Liver (tissue), 9 donors: Measurements from ENCODE around the gene CPAMD8. TPM values are rescaled to one million over a fixed set of nuclear protein-coding genes. Genes with fewer than 3 reads are reported as not detected.

Experiments
- DNase-seq: peaks from one replicate; pipeline ENCODE4 v3.0.0-alpha.2; 2017; ENCODE audit warnings: low spot score
- H3K27ac ChIP-seq, 2 donors: one replicate each; pipeline ENCODE4 v1.7.0; 2013; ENCODE audit warnings: inconsistent platforms in 2 of 2, low read length in 2 of 2, control low read depth in 1 of 2, low read depth in 1 of 2, mild to moderate bottlenecking in 1 of 2
- H3K27me3 ChIP-seq, 4 donors: one replicate each; pipeline versions ENCODE4 v1.6.1 to v1.7.0; 2013; ENCODE audit warnings: low read length in 3 of 4, inconsistent platforms in 1 of 4, mild to moderate bottlenecking in 1 of 4, moderate library complexity in 1 of 4; ENCODE audit not compliant: control insufficient read depth in 4 of 4, insufficient read depth in 4 of 4
- H3K36me3 ChIP-seq, 4 donors: one replicate each; pipeline versions ENCODE4 v1.6.1 to v1.7.0; 2013; ENCODE audit warnings: low read length in 3 of 4, mild to moderate bottlenecking in 3 of 4, low read depth in 1 of 4, moderate library complexity in 1 of 4; ENCODE audit not compliant: control insufficient read depth in 4 of 4, insufficient read depth in 3 of 4
- H3K4me1 ChIP-seq, 4 donors: one replicate each; pipeline versions ENCODE4 v1.6.1 to v1.7.0; 2013; ENCODE audit warnings: low read length in 3 of 4, mild to moderate bottlenecking in 3 of 4, moderate library complexity in 1 of 4; ENCODE audit not compliant: control insufficient read depth in 4 of 4, insufficient read depth in 4 of 4
- H3K4me3 ChIP-seq, 3 donors: one replicate each; pipeline versions ENCODE4 v1.6.1 to v1.7.0; 2013; ENCODE audit warnings: low read length in 3 of 3, control low read depth in 1 of 3, low read depth in 1 of 3, mild to moderate bottlenecking in 1 of 3
- H3K9ac ChIP-seq, 2 donors: one replicate each; pipeline ENCODE4 v1.7.0; 2013; ENCODE audit warnings: low read length in 2 of 2, mild to moderate bottlenecking in 2 of 2, moderate library complexity in 2 of 2, control low read depth in 1 of 2, low read depth in 1 of 2
- H3K9me3 ChIP-seq, 4 donors: one replicate each; pipeline versions ENCODE4 v1.6.1 to v1.7.0; 2013; ENCODE audit warnings: low read length in 3 of 4; ENCODE audit not compliant: control insufficient read depth in 4 of 4
- ATF3 ChIP-seq: IDR thresholded peaks from 2 replicates; pipeline ENCODE4 v1.6.1; 2016; ENCODE audit warnings: antibody characterized with exemption
- CTCF ChIP-seq: fragments of 150-350 bp; IDR thresholded peaks from 2 replicates; pipeline ENCODE4 v1.5.1; 2017; ENCODE audit warnings: improper control_type of control experiment, low read depth, low read length; ENCODE audit not compliant: missing input control
- EGR1 ChIP-seq, 2 donors: IDR thresholded peaks; 2 replicates each; pipeline ENCODE4 v1.6.1; 2016 to 2018; ENCODE audit warnings: antibody characterized with exemption in 2 of 2, low read depth in 2 of 2
- FOXA1 ChIP-seq: IDR thresholded peaks from 2 replicates; pipeline ENCODE4 v1.6.1; 2016; ENCODE audit warnings: antibody characterized with exemption
- FOXA2 ChIP-seq: IDR thresholded peaks from 2 replicates; pipeline ENCODE4 v1.6.1; 2016; ENCODE audit warnings: antibody characterized with exemption
- GABPA ChIP-seq, 2 donors: IDR thresholded peaks in 1 of 2; conservative IDR thresholded peaks in 1 of 2; 2 replicates each; pipeline ENCODE4 v1.6.1; 2016; ENCODE audit warnings: antibody characterized with exemption in 2 of 2, mild to moderate bottlenecking in 1 of 2, moderate library complexity in 1 of 2
- HNF4G ChIP-seq: IDR thresholded peaks from 2 replicates; pipeline ENCODE4 v1.6.1; 2016; ENCODE audit warnings: antibody characterized with exemption
- JUND ChIP-seq, 2 donors: IDR thresholded peaks; 2 replicates each; pipeline ENCODE4 v1.6.1; 2016; ENCODE audit warnings: antibody characterized with exemption in 2 of 2
- MAX ChIP-seq: IDR thresholded peaks from 2 replicates; pipeline ENCODE4 v1.6.1; 2016; ENCODE audit warnings: antibody characterized with exemption
- NR2F2 ChIP-seq: IDR thresholded peaks from 2 replicates; pipeline ENCODE4 v1.6.1; 2016; ENCODE audit warnings: antibody characterized with exemption
- RAD21 ChIP-seq, 2 donors: IDR thresholded peaks; 2 replicates each; pipeline ENCODE4 v1.6.1; 2016; ENCODE audit warnings: antibody characterized with exemption in 2 of 2, mild to moderate bottlenecking in 2 of 2
- REST ChIP-seq: IDR thresholded peaks from 2 replicates; pipeline ENCODE4 v1.6.1; 2016; ENCODE audit warnings: antibody characterized with exemption, mild to moderate bottlenecking
- RXRA ChIP-seq, 2 donors: IDR thresholded peaks; 2 replicates each; pipeline ENCODE4 v1.6.1; 2017 to 2018; ENCODE audit warnings: antibody characterized with exemption in 2 of 2, mild to moderate bottlenecking in 1 of 2
- YY1 ChIP-seq: IDR thresholded peaks from 2 replicates; pipeline ENCODE4 v1.6.1; 2016; ENCODE audit warnings: antibody characterized with exemption, mild to moderate bottlenecking
- ZBTB33 ChIP-seq: IDR thresholded peaks from 2 replicates; pipeline ENCODE4 v1.6.1; 2016; ENCODE audit warnings: antibody characterized with exemption
- WGBS: extraction: QIAGEN DNeasy Blood & Tissue Kit; methylation state at CpG from one replicate; pipeline ENCODE4 v1.1.7; 2013; 5-methylcytosine and 5-hydroxymethylcytosine counted together
- polyA plus RNA-seq, 2 donors: library from polyadenylated mRNA; stranded (reverse) in 1 of 2; unstranded in 1 of 2; fragments of 200-250 nt in 1 of 2; fragments of >200 nt in 1 of 2; fragmentation: Nextera tagmentation in 1 of 2; extraction: Ambion mirVana in 1 of 2; gene quantifications; one replicate each; pipeline versions ENCODE4 v1.2.1 to v1.2.3, GENCODE V29; 2013 to 2015
- total RNA-seq, 2 donors: library from RNA; depleted of rRNA; stranded (reverse); fragments of >200 nt; gene quantifications; one replicate each; pipeline ENCODE4 v1.2.3, GENCODE V29; 2014
- donor health status: healthy.
- donor health status: healthy.
- donor health status: healthy.
- donor health status: healthy.
- donor health status: healthy.

The CPAMD8 gene
- total and polyA plus RNA-seq, 4 donors = 0.92 to 1.4 (median 1.1) TPM

- no peaks in the 10 kb centered on the region for H3K36me3 ChIP-seq
- H3K4me3 ChIP-seq = no peak overlapping the region
- H3K4me1 ChIP-seq = no peaks in the 10 kb centered on the region
- H3K27me3 ChIP-seq = no peaks in the 10 kb centered on the region
- peaks cover 0 to 9% (median 5%) of the 10 kb centered on the region in 4 donors for H3K9me3 ChIP-seq
- DNase-seq = no peak
- H3K9ac ChIP-seq = no peak overlapping the region
- no peak overlapping the region for H3K27ac ChIP-seq
- no peak for TF ChIP-seq JUND (IDR thresholded peaks at IDR 0.05)
- WGBS = 90% methylated on average over 10 of the region's 10 CpGs
Observed at GRCh38 chr19:16928916-16929315, 97.7 kb downstream of the CPAMD8 start.

GRCh38 chr19:16928351-16928750 is 98.3 kb downstream of the CPAMD8 start:
- Histone ChIP-seq H3K36me3 (no peaks in the 10 kb centered on the region), H3K4me3 (no peak overlapping the region)
- 96% methylated on average over 2 of the region's 2 CpGs for WGBS

GRCh38 chr19:16927883-16928282 is 98.7 kb downstream of the CPAMD8 start:
- Histone ChIP-seq H3K27me3 (no peaks in the 10 kb centered on the region), H3K36me3 (no peaks in the 10 kb centered on the region), H3K4me3 (no peak overlapping the region), H3K9me3 (peaks cover 0 to 6% (median 2%) of the 10 kb centered on the region in 4 donors), H3K9ac (no peak overlapping the region), H3K4me1 (no peaks in the 10 kb centered on the region), H3K27ac (no peak overlapping the region)
- no peak for TF ChIP-seq FOXA2
- TF ChIP-seq YY1 = no peak
- TF ChIP-seq JUND (IDR thresholded peaks at IDR 0.05) = no peak
- TF ChIP-seq REST = no peak
- TF ChIP-seq FOXA1 = no peak
- TF ChIP-seq GABPA (IDR thresholded peaks at IDR 0.05 in 1 of 2, conservative IDR thresholded peaks at IDR 0.05 in 1 of 2) = no peak
- TF ChIP-seq EGR1 (IDR thresholded peaks at IDR 0.05; ENCODE audit: low read depth in 2 of 2) = no peak
- no peak for TF ChIP-seq ATF3
- no peak for TF ChIP-seq RAD21 (IDR thresholded peaks at IDR 0.05)
- no peak for TF ChIP-seq RXRA (IDR thresholded peaks at IDR 0.05)
- TF ChIP-seq MAX = no peak
- TF ChIP-seq NR2F2 = no peak
- no peak for TF ChIP-seq CTCF
- DNase-seq = no peak
- 88% methylated on average over 13 of the region's 13 CpGs for WGBS

More at GRCh38 chr19:16928351-16928750, 98.3 kb downstream of the CPAMD8 start:
- Histone ChIP-seq H3K9me3 (peaks cover 0 to 6% (median 2%) of the 10 kb centered on the region in 4 donors), H3K4me1 (no peaks in the 10 kb centered on the region), H3K9ac (no peak overlapping the region), H3K27me3 (no peaks in the 10 kb centered on the region), H3K27ac (no peak overlapping the region)
- DNase-seq = no peak
- no peak for TF ChIP-seq RAD21 (IDR thresholded peaks at IDR 0.05)
- TF ChIP-seq EGR1 (IDR thresholded peaks at IDR 0.05; ENCODE audit: low read depth in 2 of 2) = no peak
- no peak for TF ChIP-seq HNF4G
- no peak for TF ChIP-seq MAX
- TF ChIP-seq NR2F2 = no peak
- no peak for TF ChIP-seq ZBTB33
- no peak for TF ChIP-seq FOXA1
- TF ChIP-seq YY1 = no peak
